GM21528 (cell line): ENCODE data around the gene OR6K2.

Source experiments
- ATAC-seq: cut with Tn5 transposase; IDR thresholded peaks from one replicate; pipeline ENCODE4 v1.9.1; 2021; ENCODE audit warnings: mild to moderate bottlenecking, moderate library complexity; ENCODE audit not compliant: unreplicated experiment, low FRiP score

Gene OR6K2

GRCh38 chr1:158686111-158687009, 14.1 kb downstream of the OR6K2 start, which contains the start of gene SPTA1:
Gene SPTA1 (minus strand): TSS chr1:158686715. CDS start chr1:158686517, 198 bp downstream.
- no peak for ATAC-seq

GRCh38 chr1:158685085-158685484, 15.4 kb downstream of the OR6K2 start:
- no peak for ATAC-seq

GRCh38 chr1:158681606-158682005, 18.8 kb downstream of the OR6K2 start:
- no peak for ATAC-seq

- ATAC-seq = no peak
Observed at GRCh38 chr1:158679289-158679688, 21.2 kb downstream of the OR6K2 start.

GRCh38 chr1:158675563-158676323, 24.7 kb downstream of the OR6K2 start:
- no peak for ATAC-seq

GRCh38 chr1:158674302-158674701, 26.1 kb downstream of the OR6K2 start:
- no peak for ATAC-seq

GRCh38 chr1:158666037-158666436, 34.4 kb downstream of the OR6K2 start:
- ATAC-seq = no peak

- ATAC-seq = no peak
Observed at GRCh38 chr1:158654571-158654970, 45.9 kb downstream of the OR6K2 start.

- ATAC-seq = no peak
Observed at GRCh38 chr1:158654086-158654485, 46.4 kb downstream of the OR6K2 start.

- ATAC-seq = no peak
Observed at GRCh38 chr1:158652721-158653334, 47.6 kb downstream of the OR6K2 start.
